Breast epithelium (tissue), 4 donors: Measurements from ENCODE around the gene CCDC47. TPM values are rescaled to one million over a fixed set of nuclear protein-coding genes. Genes with fewer than 3 reads are reported as not detected.

Experiments
- DNase-seq, 2 donors: peaks; one replicate each; pipeline ENCODE4 v3.0.0-alpha.2; 2019; ENCODE audit warnings: low spot score in 2 of 2
- H3K27ac ChIP-seq, 2 donors: fragments of 200-600 bp; sonication (generic) in 1 of 2; one replicate each; pipeline ENCODE4 v1.5.1; 2016 to 2019; ENCODE audit warnings: mild to moderate bottlenecking in 1 of 2
- H3K27me3 ChIP-seq, 2 donors: fragments of 200-600 bp; sonication (generic) in 1 of 2; one replicate each; pipeline versions ENCODE4 v1.5.1 to v1.6.0; 2017 to 2019; ENCODE audit warnings: control low read depth in 1 of 2, mild to moderate bottlenecking in 1 of 2
- H3K36me3 ChIP-seq: fragments of 200-600 bp; one replicate; pipeline ENCODE4 v1.5.1; 2019
- H3K4me1 ChIP-seq, 2 donors: fragments of 200-600 bp; sonication (generic); one replicate each; pipeline ENCODE4 v1.5.1; 2016 to 2019; ENCODE audit warnings: control low read depth in 1 of 2
- H3K4me3 ChIP-seq, 3 donors: fragments of 200-600 bp; sonication (generic); 1 replicate in 2 of 3; 2 replicates in 1 of 3; pipeline ENCODE4 v1.5.1; 2016 to 2019; ENCODE audit warnings: mild to moderate bottlenecking in 3 of 3, moderate library complexity in 2 of 3
- H3K9me3 ChIP-seq, 2 donors: fragments of 200-600 bp; sonication (generic) in 1 of 2; one replicate each; pipeline ENCODE4 v1.5.1; 2016 to 2019; ENCODE audit warnings: control low read depth in 1 of 2
- CTCF ChIP-seq, 3 donors: fragments of 450-650 bp; IDR thresholded peaks; one replicate each; pipeline ENCODE4 v1.5.1; 2016 to 2017; ENCODE audit warnings: antibody characterized with exemption in 3 of 3, mild to moderate bottlenecking in 3 of 3, moderate library complexity in 3 of 3
- POLR2A ChIP-seq: fragments of 450-650 bp; IDR thresholded peaks from one replicate; pipeline ENCODE4 v1.6.1; 2016; ENCODE audit warnings: antibody characterized with exemption, mild to moderate bottlenecking, moderate library complexity
- POLR2AphosphoS5 ChIP-seq, 3 donors: sonication (generic); formaldehyde crosslinking; IDR thresholded peaks; one replicate each; pipeline ENCODE4 v1.6.1; 2017; ENCODE audit warnings: antibody characterized with exemption in 3 of 3
- intact Hi-C: fragments of 100-400 bp; cut with DNase I; formaldehyde crosslinking; loops from one replicate; pipeline ENCODE4 v1.15.1; 2023; ENCODE audit warnings: low total_unique reads
- total RNA-seq, 3 donors: library from RNA; depleted of rRNA; stranded (reverse); fragments of >200 nt; gene quantifications; one replicate each; pipeline ENCODE4 v1.1.0, GENCODE V29; 2016

Gene CCDC47, protein sequence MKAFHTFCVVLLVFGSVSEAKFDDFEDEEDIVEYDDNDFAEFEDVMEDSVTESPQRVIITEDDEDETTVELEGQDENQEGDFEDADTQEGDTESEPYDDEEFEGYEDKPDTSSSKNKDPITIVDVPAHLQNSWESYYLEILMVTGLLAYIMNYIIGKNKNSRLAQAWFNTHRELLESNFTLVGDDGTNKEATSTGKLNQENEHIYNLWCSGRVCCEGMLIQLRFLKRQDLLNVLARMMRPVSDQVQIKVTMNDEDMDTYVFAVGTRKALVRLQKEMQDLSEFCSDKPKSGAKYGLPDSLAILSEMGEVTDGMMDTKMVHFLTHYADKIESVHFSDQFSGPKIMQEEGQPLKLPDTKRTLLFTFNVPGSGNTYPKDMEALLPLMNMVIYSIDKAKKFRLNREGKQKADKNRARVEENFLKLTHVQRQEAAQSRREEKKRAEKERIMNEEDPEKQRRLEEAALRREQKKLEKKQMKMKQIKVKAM
- 10 to 100 TPM; 54.1 to 89.5 (median 81.7) TPM for total RNA-seq

GRCh38 chr17:63773272-63774140 is at the start of gene CCDC47:
Gene CCDC47 (minus strand): TSS chr17:63773597. CDS start chr17:63766175, 7,422 bp downstream.
- peak within 1 kb of the TSS; percentile 95 to 98 for H3K27ac ChIP-seq
- H3K9me3 ChIP-seq, result no peaks in the 10 kb centered on the region
- peaks cover 8 to 9% of the 10 kb centered on the region in 2 donors for H3K4me1 ChIP-seq
- no peaks in the 10 kb centered on the region for H3K27me3 ChIP-seq
- peak; percentile 85 to 97 (median 95) for TF ChIP-seq POLR2AphosphoS5 (IDR thresholded peaks at IDR 0.05)
- no peak for TF ChIP-seq CTCF (IDR thresholded peaks at IDR 0.05)
- TF ChIP-seq POLR2A, result peak; percentile 93
- intact Hi-C loops, result loop anchor here (1.0 kb wide), 1 partner anchor 72 kb away; no protein-coding TSS in a partner anchor
- DNase-seq, result peak; percentile 98 to 99
- peak within 1 kb of the TSS; percentile 73 to 99 (median 84) for H3K4me3 ChIP-seq
- no peaks in the 10 kb centered on the region for H3K36me3 ChIP-seq

GRCh38 chr17:63822537-63822936 is 49.1 kb upstream of the CCDC47 start:
- H3K36me3 ChIP-seq, result peaks cover 25% of the 10 kb centered on the region
- no peaks in the 10 kb centered on the region for H3K27me3 ChIP-seq
- peaks cover 0 to 7% of the 10 kb centered on the region in 2 donors for H3K4me1 ChIP-seq
- H3K4me3 ChIP-seq, result no peak overlapping the region
- TF ChIP-seq POLR2A, result no peak
- no peak for TF ChIP-seq POLR2AphosphoS5 (IDR thresholded peaks at IDR 0.05)
- no peak for TF ChIP-seq CTCF (IDR thresholded peaks at IDR 0.05)
- DNase-seq, result no peak
- intact Hi-C loops, result no loop called here
- no peak overlapping the region for H3K27ac ChIP-seq
- H3K9me3 ChIP-seq, result no peaks in the 10 kb centered on the region

DNA sequence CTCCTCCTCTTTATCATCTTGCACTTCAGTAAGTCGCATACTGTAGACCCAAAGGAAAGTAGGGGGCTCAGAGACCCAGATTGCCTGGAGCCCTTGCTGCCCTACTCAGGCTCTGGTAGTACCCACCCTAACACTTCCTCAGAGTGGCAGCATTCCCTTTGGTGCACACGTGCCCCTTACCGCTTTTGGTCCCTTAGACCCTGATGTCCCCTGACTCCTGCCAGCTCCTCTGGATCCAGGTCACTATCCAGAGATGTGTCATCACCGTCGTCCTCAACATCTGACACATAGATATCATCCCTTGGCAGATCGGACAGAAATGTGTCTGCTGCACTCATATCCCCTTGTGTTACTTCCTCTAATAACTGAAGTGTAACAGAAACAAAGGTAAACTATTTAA is 48.4 kb upstream of the CCDC47 start:
- peaks cover 0 to 7% of the 10 kb centered on the region in 2 donors for H3K4me1 ChIP-seq
- H3K27ac ChIP-seq, result no peak overlapping the region
- no peak for DNase-seq
- no peak overlapping the region for H3K4me3 ChIP-seq
- H3K9me3 ChIP-seq, result no peaks in the 10 kb centered on the region
- TF ChIP-seq CTCF (IDR thresholded peaks at IDR 0.05) (no peak), POLR2A (no peak), POLR2AphosphoS5 (IDR thresholded peaks at IDR 0.05) (no peak)
- intact Hi-C loops, result no loop called here
- peaks cover 31% of the 10 kb centered on the region for H3K36me3 ChIP-seq
- no peaks in the 10 kb centered on the region for H3K27me3 ChIP-seq

GRCh38 chr17:63820963-63821561 is 47.7 kb upstream of the CCDC47 start:
- Histone ChIP-seq H3K36me3 (peaks cover 31% of the 10 kb centered on the region), H3K4me3 (no peak overlapping the region), H3K4me1 (peaks cover 0 to 6% of the 10 kb centered on the region in 2 donors), H3K9me3 (no peaks in the 10 kb centered on the region), H3K27me3 (no peaks in the 10 kb centered on the region), H3K27ac (no peak overlapping the region)
- TF ChIP-seq POLR2AphosphoS5 (IDR thresholded peaks at IDR 0.05) (no peak), POLR2A (no peak), CTCF (IDR thresholded peaks at IDR 0.05) (no peak)
- no peak for DNase-seq
- intact Hi-C loops, result no loop called here
